OCI-LY1 (cell line): Measurements from ENCODE around the gene TLE5.

ENCODE experiments used
- H2AFZ ChIP-seq: fragments of 200-600 bp; sonication (generic), shearing (Covaris generic); 2 replicates; pipeline ENCODE4 v1.6.0; 2014; ENCODE audit warnings: antibody characterized with exemption, mild to moderate bottlenecking, low read length
- H3F3A ChIP-seq: fragments of 200-600 bp; sonication (generic), shearing (Covaris generic); 2 replicates; pipeline ENCODE4 v1.6.0; 2014; ENCODE audit warnings: mild to moderate bottlenecking, antibody characterized with exemption, low read length, moderate library complexity; ENCODE audit not compliant: insufficient read depth
- H3K27ac ChIP-seq: fragments of 200-600 bp; sonication (generic); 2 replicates; pipeline ENCODE4 v1.5.1; 2014; ENCODE audit warnings: low read length, mixed run types, mild to moderate bottlenecking, low read depth; ENCODE audit not compliant: poor library complexity, severe bottlenecking
- H3K27me3 ChIP-seq: fragments of 200-600 bp; sonication (generic); 2 replicates; pipeline ENCODE4 v1.6.0; 2014; ENCODE audit warnings: antibody characterized with exemption, mild to moderate bottlenecking, low read length, moderate library complexity; ENCODE audit not compliant: insufficient read depth
- H3K36me3 ChIP-seq: fragments of 200-600 bp; sonication (generic); 2 replicates; pipeline ENCODE4 v1.6.1; 2014; ENCODE audit warnings: mild to moderate bottlenecking, antibody characterized with exemption, low read length, moderate library complexity, mixed read lengths; ENCODE audit not compliant: insufficient read depth
- H3K4me1 ChIP-seq: fragments of 200-600 bp; sonication (generic); 2 replicates; pipeline ENCODE4 v1.5.1; 2014; ENCODE audit warnings: mild to moderate bottlenecking, low read length, moderate library complexity; ENCODE audit not compliant: insufficient read depth, severe bottlenecking
- H3K4me2 ChIP-seq: fragments of 200-600 bp; sonication (generic), shearing (Covaris generic); 2 replicates; pipeline ENCODE4 v1.6.1; 2014; ENCODE audit warnings: low read length
- H3K4me3 ChIP-seq: fragments of 200-600 bp; sonication (generic); 2 replicates; pipeline ENCODE4 v1.5.1; 2014; ENCODE audit warnings: low read length, low read depth, mild to moderate bottlenecking, mixed read lengths; ENCODE audit not compliant: poor library complexity, severe bottlenecking
- H3K79me2 ChIP-seq: fragments of 200-600 bp; shearing (Covaris generic); 2 replicates; pipeline ENCODE4 v1.6.1; 2016; ENCODE audit warnings: mixed run types, low read length, mixed read lengths; ENCODE audit not compliant: insufficient read depth
- H3K9ac ChIP-seq: fragments of 200-600 bp; sonication (generic), shearing (Covaris generic); 2 replicates; pipeline ENCODE4 v1.6.1; 2014; ENCODE audit warnings: mild to moderate bottlenecking, low read length, mixed read lengths
- H3K9me2 ChIP-seq: fragments of 200-600 bp; sonication (generic), shearing (Covaris generic); 2 replicates; pipeline ENCODE4 v1.6.1; 2014; ENCODE audit warnings: low read depth, mild to moderate bottlenecking, low read length, mixed read lengths
- H3K9me3 ChIP-seq: fragments of 200-600 bp; shearing (Covaris generic); 2 replicates; pipeline ENCODE4 v1.6.1; 2014; ENCODE audit warnings: low read length, mixed read lengths
- H4K20me1 ChIP-seq: fragments of 200-600 bp; sonication (generic), shearing (Covaris generic); 2 replicates; pipeline ENCODE4 v1.6.0; 2016; ENCODE audit warnings: mild to moderate bottlenecking, low read length; ENCODE audit not compliant: insufficient read depth
- EZH2 ChIP-seq: fragments of 200-600 bp; sonication (generic), shearing (Covaris generic); IDR thresholded peaks from 2 replicates; pipeline ENCODE4 v1.8.0; 2017; ENCODE audit warnings: borderline replicate concordance, mixed run types, mild to moderate bottlenecking, antibody characterized with exemption, low read length, moderate library complexity, mixed read lengths
- TF ChIP-seq, protein P1 (sequence below): fragments of 200-600 bp; sonication (generic), shearing (Covaris generic); IDR thresholded peaks from 2 replicates; pipeline ENCODE4 v1.5.1; 2017; ENCODE audit warnings: mild to moderate bottlenecking, antibody characterized with exemption, low read length, moderate library complexity, mixed read lengths

Gene TLE5

GRCh38 chr19:3099347-3100145, 37.3 kb upstream of the TLE5 start:
- Histone ChIP-seq H3K4me3 (no peak overlapping the region), H4K20me1 (no peaks in the 10 kb centered on the region), H3K4me1 (peaks cover 16% of the 10 kb centered on the region), H3F3A (no peaks in the 10 kb centered on the region), H3K27ac (no peak overlapping the region), H3K4me2 (no peak overlapping the region), H2AFZ (no peak overlapping the region), H3K9me3 (no peaks in the 10 kb centered on the region), H3K36me3 (no peaks in the 10 kb centered on the region), H3K9ac (no peak overlapping the region), H3K27me3 (peaks cover 6% of the 10 kb centered on the region; the same call in 1 of the 2 replicates), H3K79me2 (no peaks in the 10 kb centered on the region), H3K9me2 (no peaks in the 10 kb centered on the region)
- TF ChIP-seq, protein P1, sequence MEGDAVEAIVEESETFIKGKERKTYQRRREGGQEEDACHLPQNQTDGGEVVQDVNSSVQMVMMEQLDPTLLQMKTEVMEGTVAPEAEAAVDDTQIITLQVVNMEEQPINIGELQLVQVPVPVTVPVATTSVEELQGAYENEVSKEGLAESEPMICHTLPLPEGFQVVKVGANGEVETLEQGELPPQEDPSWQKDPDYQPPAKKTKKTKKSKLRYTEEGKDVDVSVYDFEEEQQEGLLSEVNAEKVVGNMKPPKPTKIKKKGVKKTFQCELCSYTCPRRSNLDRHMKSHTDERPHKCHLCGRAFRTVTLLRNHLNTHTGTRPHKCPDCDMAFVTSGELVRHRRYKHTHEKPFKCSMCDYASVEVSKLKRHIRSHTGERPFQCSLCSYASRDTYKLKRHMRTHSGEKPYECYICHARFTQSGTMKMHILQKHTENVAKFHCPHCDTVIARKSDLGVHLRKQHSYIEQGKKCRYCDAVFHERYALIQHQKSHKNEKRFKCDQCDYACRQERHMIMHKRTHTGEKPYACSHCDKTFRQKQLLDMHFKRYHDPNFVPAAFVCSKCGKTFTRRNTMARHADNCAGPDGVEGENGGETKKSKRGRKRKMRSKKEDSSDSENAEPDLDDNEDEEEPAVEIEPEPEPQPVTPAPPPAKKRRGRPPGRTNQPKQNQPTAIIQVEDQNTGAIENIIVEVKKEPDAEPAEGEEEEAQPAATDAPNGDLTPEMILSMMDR = no peak
- no peak for TF ChIP-seq EZH2

- Histone ChIP-seq H3K27me3 (peaks cover 6% of the 10 kb centered on the region; the same call in 1 of the 2 replicates), H3K9ac (no peak overlapping the region)
These were observed 36.4 kb upstream of the TLE5 start for GRCh38 chr19:3098515-3099346.

GRCh38 chr19:3098141-3098514, 35.8 kb upstream of the TLE5 start:
- Histone ChIP-seq H3K27ac (no peak overlapping the region), H3K9me2 (no peaks in the 10 kb centered on the region), H4K20me1 (no peaks in the 10 kb centered on the region), H3K4me3 (no peak overlapping the region), H3K4me2 (no peak overlapping the region), H2AFZ (no peak overlapping the region), H3K79me2 (no peaks in the 10 kb centered on the region), H3K4me1 (peaks cover 16% of the 10 kb centered on the region), H3K9me3 (no peaks in the 10 kb centered on the region), H3F3A (no peaks in the 10 kb centered on the region), H3K27me3 (peaks cover 6% of the 10 kb centered on the region; the same call in 1 of the 2 replicates), H3K36me3 (no peaks in the 10 kb centered on the region), H3K9ac (no peak overlapping the region)
- TF ChIP-seq, protein P1 = no peak
- TF ChIP-seq EZH2 = no peak

More at GRCh38 chr19:3098515-3099346, 36.4 kb upstream of the TLE5 start:
- no peak overlapping the region for H3K4me2 ChIP-seq
- H3K36me3 ChIP-seq = no peaks in the 10 kb centered on the region
- no peaks in the 10 kb centered on the region for H3F3A ChIP-seq
- H3K27ac ChIP-seq = no peak overlapping the region
- H3K79me2 ChIP-seq = no peaks in the 10 kb centered on the region
- H3K9me2 ChIP-seq = no peaks in the 10 kb centered on the region
- TF ChIP-seq EZH2 = no peak
- TF ChIP-seq, protein P1 = no peak
- H3K4me3 ChIP-seq = no peak overlapping the region
- no peaks in the 10 kb centered on the region for H3K9me3 ChIP-seq
- peaks cover 16% of the 10 kb centered on the region for H3K4me1 ChIP-seq
- no peaks in the 10 kb centered on the region for H4K20me1 ChIP-seq
- no peak overlapping the region for H2AFZ ChIP-seq
